Stimulated activated CD4-positive, alpha-beta T cell treated with anti-CD3 and anti-CD28 coated beads, TNF-alpha, amount 100 ng/mL, for 1 hour (primary cell): ENCODE results near the gene MPRIP.
"Not testable (repeated sequence)": the region's sequence is repeated elsewhere in the genome, so short reads cannot be mapped to it uniquely, and the experiment has no call there.

ENCODE experiments used
- DNase-seq, 3 donors: peaks; one replicate each; pipeline ENCODE4 v3.0.0-alpha.2; 2020; ENCODE audit warnings: low read depth in 3 of 3, low spot score in 1 of 3

MPRIP gene

GRCh38 chr17:17180741-17181525 lies 138.7 kb downstream of the MPRIP start:
- no peak for DNase-seq

GRCh38 chr17:17181666-17182597 lies 139.7 kb downstream of the MPRIP start:
- no peak for DNase-seq

GRCh38 chr17:17182598-17183136 lies 140.4 kb downstream of the MPRIP start:
- no peak for DNase-seq

- no peak for DNase-seq
Observed at GRCh38 chr17:17183744-17184143, 141.5 kb downstream of the MPRIP start.

- DNase-seq, result not testable (repeated sequence)
Observed at GRCh38 chr17:17184985-17185757, 142.9 kb downstream of the MPRIP start.

- peak in 1 of 3 donors; percentile 47 for DNase-seq
Observed at GRCh38 chr17:17186051-17186450, 143.8 kb downstream of the MPRIP start.

- no peak for DNase-seq
Observed at GRCh38 chr17:17186551-17187505, 144.6 kb downstream of the MPRIP start.

- no peak for DNase-seq
Observed at GRCh38 chr17:17188586-17188985, 146.3 kb downstream of the MPRIP start.

GRCh38 chr17:17189559-17189958 lies 147.3 kb downstream of the MPRIP start:
- no peak for DNase-seq

GRCh38 chr17:17190188-17190587 lies 147.9 kb downstream of the MPRIP start:
- no peak for DNase-seq

GRCh38 chr17:17191346-17191792 lies 149.1 kb downstream of the MPRIP start:
- DNase-seq, result no peak

GRCh38 chr17:17191961-17192381 lies 149.7 kb downstream of the MPRIP start:
- no peak for DNase-seq

GRCh38 chr17:17195466-17195865 lies 153.2 kb downstream of the MPRIP start:
- DNase-seq, result not testable (repeated sequence)

- DNase-seq, result no peak
Observed at GRCh38 chr17:17196776-17197175, 154.5 kb downstream of the MPRIP start.

GRCh38 chr17:17198281-17198680 lies 156.0 kb downstream of the MPRIP start:
- no peak for DNase-seq

GRCh38 chr17:17200311-17200710 lies 158.1 kb downstream of the MPRIP start:
- DNase-seq, result no peak

GRCh38 chr17:17200831-17201230 lies 158.6 kb downstream of the MPRIP start:
- DNase-seq, result no peak

GRCh38 chr17:17201271-17201670 lies 159.0 kb downstream of the MPRIP start:
- no peak for DNase-seq

- no peak for DNase-seq
Observed at GRCh38 chr17:17201907-17202306, 159.7 kb downstream of the MPRIP start.
